DND-41 (cell line): ENCODE data around the gene UBAP2.

Source experiments
- EZH2 ChIP-seq: IDR thresholded peaks from 3 replicates; pipeline ENCODE4 v1.6.1; 2012; ENCODE audit warnings: borderline replicate concordance, low read depth, mild to moderate bottlenecking, moderate library complexity, low read length, inconsistent platforms; ENCODE audit not compliant: severe bottlenecking
- TF ChIP-seq, protein P1 (sequence below): IDR thresholded peaks from 2 replicates; pipeline ENCODE4 v1.5.1; 2012; ENCODE audit warnings: borderline replicate concordance, low read length, moderate library complexity, mild to moderate bottlenecking; ENCODE audit not compliant: poor library complexity, severe bottlenecking; ENCODE audit errors: extremely low read depth

DNA sequence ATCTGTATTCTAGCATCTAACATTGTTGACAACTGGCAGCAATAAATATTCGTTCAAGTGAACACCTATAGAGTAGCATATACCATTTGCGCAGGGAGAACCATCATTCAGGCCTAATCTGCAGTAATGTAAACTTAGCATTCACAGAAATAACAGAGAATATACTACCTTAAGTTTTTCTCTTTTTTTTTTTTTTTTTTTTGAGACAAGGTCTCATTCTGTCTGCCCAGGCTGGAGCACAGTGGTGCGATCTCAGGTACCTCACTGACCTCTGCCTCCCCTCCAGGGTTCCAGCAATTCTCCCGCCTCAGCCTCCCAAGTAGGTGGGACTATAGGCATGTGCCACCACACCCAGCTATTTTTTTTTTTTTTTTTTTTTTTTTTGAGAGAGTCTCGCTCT is 12.1 kb downstream of the UBAP2 start:
- TF ChIP-seq, protein P1, sequence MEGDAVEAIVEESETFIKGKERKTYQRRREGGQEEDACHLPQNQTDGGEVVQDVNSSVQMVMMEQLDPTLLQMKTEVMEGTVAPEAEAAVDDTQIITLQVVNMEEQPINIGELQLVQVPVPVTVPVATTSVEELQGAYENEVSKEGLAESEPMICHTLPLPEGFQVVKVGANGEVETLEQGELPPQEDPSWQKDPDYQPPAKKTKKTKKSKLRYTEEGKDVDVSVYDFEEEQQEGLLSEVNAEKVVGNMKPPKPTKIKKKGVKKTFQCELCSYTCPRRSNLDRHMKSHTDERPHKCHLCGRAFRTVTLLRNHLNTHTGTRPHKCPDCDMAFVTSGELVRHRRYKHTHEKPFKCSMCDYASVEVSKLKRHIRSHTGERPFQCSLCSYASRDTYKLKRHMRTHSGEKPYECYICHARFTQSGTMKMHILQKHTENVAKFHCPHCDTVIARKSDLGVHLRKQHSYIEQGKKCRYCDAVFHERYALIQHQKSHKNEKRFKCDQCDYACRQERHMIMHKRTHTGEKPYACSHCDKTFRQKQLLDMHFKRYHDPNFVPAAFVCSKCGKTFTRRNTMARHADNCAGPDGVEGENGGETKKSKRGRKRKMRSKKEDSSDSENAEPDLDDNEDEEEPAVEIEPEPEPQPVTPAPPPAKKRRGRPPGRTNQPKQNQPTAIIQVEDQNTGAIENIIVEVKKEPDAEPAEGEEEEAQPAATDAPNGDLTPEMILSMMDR, result no peak
- no peak for TF ChIP-seq EZH2
